NCI-H2227 (cell line): ENCODE results near the gene ZNF554.

Source experiments
- DNase-seq: peaks from one replicate; lab custom pipeline; 2025; ENCODE audit not compliant: unreplicated experiment; lab: John Stamatoyannopoulos, UW

Gene ZNF554

DNA sequence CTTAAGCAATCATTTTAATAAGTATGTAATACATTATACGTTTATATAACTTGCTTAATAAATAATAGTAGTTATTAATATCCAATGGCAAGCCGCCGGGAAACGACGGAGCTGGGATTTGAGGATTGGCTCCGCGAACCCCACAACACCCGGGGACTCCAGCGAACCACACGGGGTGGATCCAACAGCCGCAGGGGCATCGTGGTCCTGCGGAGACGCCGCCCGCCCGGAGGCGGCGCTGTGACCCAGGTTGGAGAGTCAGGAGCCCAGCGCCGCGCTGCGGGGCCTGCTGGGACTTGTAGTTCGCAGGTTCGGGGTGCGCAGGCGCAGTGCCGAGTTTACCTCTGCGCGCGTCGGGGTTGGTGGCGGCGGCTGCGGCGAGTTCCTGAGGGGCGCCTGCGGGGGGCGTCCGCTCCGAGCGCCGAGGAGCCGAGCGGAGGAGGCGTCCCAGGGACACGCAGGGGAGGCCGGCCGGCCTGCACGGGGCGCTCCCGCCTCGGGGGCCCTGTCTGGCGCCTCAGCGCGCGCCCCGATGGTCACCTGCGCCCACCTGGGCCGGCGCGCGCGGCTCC, at the start of gene ZNF554:
Gene ZNF554, plus strand, starts transcription at position 329 of the 572 bp plus-strand sequence. Its CDS starts 204 bp downstream, at position 533.
- peak; percentile 97 for DNase-seq

- no peak for DNase-seq
Measured at GRCh38 chr19:2770055-2771013, 49.3 kb upstream of the ZNF554 start.

DNA sequence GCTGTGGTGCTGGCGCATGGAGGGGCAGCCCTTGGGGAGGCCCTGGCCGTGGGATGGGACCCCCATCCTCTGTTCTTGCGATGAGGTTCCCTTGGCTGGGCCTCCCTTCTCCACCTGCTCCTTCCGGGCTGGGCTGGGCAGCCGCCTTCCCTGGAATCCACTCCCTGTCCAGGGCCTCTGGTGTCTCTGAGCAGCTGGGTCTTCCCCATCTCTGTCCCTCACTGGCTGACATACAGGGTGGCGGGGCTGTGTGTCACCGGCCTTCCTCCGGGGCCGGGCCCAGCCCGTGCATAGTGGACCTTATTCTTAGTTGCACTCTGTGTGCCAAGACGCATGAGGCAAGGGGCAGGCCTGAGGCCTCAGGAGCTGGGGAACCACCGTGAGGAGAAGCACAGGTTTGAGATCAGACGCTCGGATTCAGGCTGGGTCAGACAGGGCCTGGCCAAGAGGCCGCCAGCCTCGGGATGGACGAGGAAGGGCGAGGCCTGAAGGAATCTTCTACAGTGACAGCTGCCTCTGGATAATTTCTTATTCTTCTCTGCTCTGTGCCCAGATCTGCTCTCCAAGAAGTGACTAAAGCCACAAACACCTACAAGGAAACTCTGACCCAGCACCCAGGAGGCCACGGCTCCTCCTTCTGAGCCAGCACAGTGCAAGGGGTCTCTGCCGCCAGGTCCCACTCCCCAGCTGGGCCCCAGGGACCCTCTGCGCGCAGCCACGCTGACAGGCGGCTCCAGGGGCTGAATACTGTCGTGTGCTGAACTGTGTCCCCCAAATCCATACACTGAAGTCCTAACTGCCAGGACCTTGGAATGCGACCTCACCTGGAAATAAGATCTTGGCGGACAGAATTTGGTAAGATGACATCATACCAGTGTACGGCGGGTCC, 47.6 kb upstream of the ZNF554 start:
- no peak for DNase-seq

DNA sequence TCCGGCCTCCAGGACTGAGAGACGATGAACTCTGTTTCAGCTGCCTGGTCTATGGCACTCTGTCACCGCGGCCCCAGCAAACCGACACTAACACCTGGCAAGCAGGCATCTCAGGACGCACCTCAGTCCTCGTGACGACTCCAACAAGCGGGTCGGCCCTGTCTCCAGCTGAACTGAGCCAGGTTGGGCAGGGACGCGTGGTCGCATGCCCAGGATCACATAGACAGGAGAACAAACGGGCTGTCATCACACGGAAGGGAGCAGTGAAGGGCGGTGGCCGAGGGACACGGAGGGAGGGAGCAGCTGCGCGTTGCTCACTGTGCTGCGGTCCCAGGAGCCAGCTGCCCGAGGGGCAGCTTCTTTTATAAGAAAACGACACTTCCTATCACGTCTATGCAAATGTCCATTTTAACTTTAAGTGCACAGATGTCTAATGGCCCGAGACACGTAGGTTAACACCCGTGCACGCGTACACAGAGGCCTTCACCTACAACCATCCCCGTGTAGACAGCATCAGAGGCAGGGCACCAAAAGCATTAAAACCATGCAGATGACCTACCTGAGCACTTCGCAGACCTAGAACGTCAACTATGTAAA, 45.5 kb upstream of the ZNF554 start:
- DNase-seq = no peak

DNA sequence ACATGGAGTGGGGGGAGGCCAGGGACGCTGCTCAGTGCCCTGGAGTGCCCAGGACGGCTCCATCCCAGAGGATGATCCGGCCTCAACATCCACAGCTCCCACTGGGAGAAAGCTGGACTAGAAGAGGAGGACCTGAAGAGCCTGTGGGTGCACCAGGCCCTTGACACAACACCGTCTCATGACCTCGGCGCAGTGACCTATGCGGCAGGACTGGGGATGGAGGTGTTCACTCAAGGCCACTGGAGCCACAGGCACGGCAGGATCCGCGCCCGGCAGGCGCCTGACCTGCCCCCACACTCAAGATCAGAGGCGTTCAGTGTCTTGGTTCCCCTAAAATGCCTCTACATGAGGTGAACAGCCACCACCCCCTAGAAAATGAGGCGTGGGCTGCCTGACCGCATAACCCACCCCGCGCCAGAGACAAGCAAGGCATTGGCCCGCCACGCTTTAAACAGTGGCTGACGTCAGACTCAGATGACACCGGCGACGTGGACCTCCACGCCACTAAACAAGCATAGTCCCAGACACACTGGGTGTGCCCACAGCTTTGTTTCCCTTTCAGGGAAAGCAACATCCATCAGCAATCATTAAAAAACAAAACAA, 44.6 kb upstream of the ZNF554 start:
- no peak for DNase-seq

- no peak for DNase-seq
Measured at GRCh38 chr19:2775556-2776430, 43.9 kb upstream of the ZNF554 start.

DNA sequence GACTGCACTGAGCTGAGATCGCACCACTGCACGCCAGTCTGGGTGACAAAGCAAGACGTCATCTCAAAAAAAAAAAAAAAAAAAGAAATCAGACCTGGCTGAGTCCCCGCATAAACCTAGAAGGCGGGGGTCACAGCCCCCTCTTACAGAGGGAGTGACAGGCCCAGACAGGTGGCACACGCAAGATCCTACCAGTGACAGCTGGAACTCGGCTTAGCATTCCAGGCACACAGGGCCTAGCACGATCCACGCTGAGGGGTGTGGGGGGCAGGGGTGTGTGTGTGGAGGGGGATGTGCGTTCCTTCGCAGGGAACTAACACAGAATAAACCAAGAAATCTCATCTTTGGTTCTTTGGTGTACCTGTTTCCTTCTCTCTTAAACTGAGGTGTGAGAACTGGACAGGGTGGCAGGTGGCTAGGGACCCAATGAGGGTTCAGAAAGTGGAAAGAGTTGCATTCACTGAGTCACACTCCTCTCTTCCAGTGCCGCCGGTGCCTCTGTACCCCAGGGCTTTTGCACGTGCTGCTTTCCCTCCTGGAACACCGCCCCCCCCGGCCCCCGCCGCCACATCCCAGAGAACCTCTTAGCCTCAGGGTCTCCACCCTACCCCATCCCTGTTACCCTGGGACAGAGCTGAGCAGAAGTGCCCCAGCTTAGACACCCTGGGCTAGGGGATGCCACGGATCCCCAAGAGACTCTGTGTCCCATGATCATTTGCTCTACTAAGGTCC, 41.5 kb upstream of the ZNF554 start:
- no peak for DNase-seq

GRCh38 chr19:2779121-2779740, 40.4 kb upstream of the ZNF554 start:
- no peak for DNase-seq

DNA sequence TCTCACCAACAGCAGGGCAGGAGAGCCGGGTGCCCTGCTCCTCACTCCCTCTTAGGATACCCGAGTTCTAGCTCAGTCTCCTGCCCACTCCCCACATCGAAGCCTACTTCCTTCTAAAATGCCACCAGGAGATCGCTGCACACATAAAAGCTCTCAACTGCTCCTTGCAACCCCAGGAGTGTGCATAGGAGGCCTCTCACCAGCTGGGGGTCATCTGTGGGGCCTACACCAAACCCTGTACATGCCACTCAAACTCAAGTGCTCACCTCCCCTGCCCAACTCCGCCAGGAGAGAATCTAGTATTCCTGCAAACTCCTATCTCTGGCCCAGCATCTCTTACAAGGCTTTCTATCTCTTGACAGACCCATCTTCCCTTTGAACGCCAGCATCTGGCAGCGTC, 39.4 kb upstream of the ZNF554 start:
- no peak for DNase-seq

DNA sequence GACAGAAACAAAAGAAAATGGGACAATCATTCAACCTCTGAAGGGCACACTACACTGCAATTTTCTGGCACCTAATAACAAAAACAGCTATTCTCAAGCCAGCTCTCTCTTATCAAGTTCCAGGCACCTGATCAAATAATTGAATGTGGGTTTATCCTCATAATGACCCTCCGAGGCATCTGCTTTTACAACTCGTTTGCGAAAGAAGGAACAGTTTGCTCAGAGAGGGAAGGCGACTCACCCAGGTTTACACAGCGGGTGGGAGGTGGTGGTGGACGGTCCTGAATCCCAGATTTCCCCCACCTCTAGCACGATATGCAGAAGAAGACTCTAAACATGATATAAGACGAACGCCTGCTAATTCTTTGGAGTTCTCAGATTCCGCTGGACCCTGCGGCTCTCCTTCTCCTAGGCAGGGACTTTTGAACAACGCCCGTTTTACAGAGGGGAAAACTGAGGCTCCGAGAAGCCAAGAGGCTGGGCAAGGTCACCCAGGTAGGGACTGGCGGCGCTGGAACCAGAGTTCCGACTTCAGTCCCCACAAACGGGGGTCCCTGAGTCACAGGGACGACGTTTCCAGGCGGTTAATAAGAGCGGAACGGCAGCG, 37.2 kb upstream of the ZNF554 start:
- peak; percentile 10 for DNase-seq

DNA sequence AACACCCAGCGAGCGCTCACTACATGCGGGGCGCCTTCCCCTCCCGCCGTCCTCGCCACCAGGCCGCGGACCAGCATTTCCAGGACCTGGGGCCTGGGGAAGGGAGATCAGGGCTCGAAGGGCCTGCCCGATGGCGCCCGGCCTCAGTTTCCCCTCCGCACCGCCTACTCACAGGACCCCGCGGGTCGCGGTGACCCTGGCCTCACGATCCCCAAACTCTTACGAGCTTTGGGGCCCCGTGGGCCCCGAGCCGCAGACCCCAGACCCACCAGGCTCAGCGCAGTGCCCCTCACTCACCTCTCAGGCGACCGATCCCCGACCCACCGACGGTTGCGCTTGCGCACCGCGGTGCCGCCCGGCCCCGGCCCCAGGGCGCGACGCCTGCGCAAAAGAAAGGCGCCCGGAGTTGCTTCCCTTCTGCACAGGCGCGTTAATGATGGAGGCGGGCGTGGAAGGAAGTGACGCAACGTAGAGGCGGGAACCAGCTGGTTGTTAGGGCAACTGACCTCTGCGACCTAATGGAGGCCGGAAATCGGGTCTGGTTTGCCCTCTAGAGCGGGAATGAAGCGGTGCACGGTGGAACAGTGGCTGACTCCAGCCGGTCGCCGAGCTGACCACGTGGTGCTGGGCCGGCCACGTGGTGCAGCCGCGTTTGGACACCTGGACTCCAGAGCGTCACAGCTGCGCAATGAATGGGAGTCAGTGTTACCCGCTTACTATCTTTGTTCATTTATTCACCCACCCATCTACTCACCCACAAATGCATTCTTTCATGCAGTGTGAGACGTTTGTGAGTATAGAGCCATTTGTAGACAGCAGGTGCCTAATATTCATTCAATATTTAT, 36.5 kb upstream of the ZNF554 start, which contains the start of gene SGTA:
Gene SGTA, minus strand, starts transcription at position 338 of the 845 bp plus-strand sequence. CDS start 14,205 bp downstream, outside the sequence.
- peak; percentile 97 for DNase-seq

- no peak for DNase-seq
Measured at GRCh38 chr19:2783781-2784145, 35.9 kb upstream of the ZNF554 start.

- DNase-seq = peak; percentile 98
Measured at GRCh38 chr19:2785244-2785997, 34.2 kb upstream of the ZNF554 start, which contains the start of gene THOP1. THOP1 (plus strand) TSS chr19:2785503; CDS start chr19:2785663, 160 bp downstream.

- no peak for DNase-seq
Measured at GRCh38 chr19:2787115-2787514, 32.6 kb upstream of the ZNF554 start.

DNA sequence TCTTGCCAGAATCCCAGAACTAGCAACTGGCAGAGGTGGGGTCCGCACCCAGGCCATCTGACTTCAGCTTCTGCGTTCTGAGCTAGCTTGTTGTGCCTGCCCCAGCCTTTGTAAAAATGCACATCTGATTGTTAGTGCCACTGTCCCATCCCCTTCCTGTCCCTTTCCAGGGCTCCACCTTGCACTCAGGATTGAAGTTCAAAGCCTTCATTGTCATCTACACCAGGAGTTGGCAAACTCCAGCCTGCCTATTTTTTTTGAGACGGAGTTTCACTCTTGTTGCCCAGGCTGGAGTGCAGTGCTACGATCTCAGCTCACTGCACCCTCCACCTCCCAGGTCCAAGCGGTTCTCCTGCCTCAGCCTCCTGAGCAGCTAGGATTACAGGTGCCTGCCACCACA, 31.4 kb upstream of the ZNF554 start:
- DNase-seq = no peak

- DNase-seq = no peak
Measured at GRCh38 chr19:2790194-2790556, 29.5 kb upstream of the ZNF554 start.
